GM04504 (cell line): Measurements from ENCODE around the gene LTBP2.

Experiments
- DNase-seq: peaks from one replicate; pipeline ENCODE4 v3.0.0-alpha.2; 2012; ENCODE audit warnings: low read depth

The LTBP2 gene

DNA sequence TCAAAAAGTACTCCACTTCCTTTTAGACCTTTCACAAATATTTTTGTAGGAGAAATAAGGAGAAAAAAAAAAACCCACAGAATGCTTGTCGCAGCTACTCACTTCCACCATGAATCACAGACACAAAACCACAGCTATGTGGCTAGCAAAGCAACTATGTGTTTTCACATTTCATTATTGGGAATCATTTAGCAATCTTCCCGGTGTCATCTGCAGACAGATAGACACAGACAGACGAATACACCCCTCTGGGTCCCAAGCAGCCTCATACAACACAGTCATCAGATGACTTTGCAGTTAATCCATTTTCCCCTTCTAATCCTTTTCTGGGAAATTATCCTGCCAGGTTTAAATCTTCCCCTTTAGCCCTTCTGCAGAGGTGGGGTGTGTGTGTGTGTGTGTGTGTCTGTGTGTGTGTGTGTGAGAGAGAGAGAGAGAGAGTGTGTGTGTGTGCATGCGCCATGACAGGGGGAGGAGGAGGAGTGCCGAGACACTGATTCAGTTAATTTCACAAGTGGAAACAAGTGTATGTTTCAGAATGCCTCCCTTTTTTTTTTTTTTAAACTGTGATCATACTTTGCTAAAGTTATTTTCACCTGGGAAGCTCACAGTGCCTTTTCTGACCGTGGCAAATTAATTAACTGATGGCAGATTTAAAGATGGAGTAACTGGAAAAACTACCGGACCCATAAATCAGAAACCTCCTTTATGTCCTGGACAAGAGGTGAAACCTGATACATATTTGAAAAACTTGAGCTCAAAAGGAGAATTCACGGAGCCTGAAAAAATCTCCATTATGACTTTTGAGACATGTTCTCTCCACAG is 39.9 kb downstream of the LTBP2 start:
- peak; percentile 98 for DNase-seq

DNA sequence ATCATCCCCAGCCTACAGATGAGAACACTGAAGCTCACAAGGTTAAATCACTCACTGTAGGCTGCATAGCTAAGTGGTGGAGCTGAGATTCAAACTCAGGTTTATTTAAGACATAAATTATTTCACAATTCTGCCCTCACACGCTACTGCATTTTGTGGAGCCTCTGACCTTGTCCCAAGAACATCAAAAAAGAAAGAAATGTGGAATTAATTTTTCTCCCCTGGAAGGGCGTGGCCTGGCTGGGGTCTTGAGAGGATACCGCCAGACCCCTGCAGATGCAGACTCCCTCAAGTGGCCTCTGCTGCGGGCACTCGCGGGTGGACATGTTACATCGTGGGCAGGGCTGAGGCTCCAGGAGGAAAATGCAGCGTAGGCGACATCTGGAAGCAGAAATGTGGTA is 40.6 kb downstream of the LTBP2 start:
- DNase-seq = peak; percentile 44

DNA sequence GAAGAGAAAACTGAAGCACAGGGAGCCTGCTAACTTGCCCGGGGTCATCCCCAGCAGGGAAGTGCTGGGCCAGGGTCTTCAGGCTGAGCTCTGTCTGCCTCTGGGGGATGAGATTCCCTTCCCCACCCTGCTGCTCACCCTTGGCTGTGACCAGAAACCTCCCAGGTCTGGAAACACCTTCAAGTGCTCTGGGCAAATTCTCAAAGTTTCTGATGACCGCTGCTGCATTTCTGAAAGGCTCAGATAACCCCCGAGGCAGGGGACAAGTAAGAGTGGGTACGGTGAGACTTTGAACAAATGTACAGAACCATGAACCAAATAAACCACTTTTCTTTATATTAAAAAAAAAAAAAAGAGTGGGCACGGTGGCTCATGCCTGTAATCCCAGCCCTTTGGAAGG is 41.3 kb downstream of the LTBP2 start:
- no peak for DNase-seq

- peak; percentile 42 for DNase-seq
These were observed 42.0 kb downstream of the LTBP2 start for GRCh38 chr14:74569806-74570591.

- DNase-seq = no peak
These were observed 42.6 kb downstream of the LTBP2 start for GRCh38 chr14:74569387-74569786.

DNA sequence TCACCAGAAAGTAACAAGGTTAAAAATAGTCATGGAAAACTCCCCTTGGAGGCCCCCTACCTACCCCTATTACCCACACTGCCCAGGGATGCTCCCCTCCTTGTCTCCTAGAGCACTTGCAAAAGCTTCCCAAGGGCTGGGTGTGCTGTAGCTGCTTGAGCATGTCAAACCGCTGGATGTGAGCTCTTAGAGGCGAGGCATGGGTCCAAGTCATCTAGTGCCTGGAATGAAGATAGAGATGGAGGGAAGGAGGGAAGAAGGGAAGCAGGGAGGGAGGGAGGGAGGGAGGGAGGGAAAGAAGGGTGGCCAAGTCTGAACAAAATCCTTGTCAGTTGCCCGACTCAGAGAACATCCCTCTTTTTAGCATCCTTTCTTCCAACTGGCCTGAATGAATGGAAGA is 43.1 kb downstream of the LTBP2 start:
- no peak for DNase-seq

- no peak for DNase-seq
These were observed 43.7 kb downstream of the LTBP2 start for GRCh38 chr14:74568380-74568649.

DNA sequence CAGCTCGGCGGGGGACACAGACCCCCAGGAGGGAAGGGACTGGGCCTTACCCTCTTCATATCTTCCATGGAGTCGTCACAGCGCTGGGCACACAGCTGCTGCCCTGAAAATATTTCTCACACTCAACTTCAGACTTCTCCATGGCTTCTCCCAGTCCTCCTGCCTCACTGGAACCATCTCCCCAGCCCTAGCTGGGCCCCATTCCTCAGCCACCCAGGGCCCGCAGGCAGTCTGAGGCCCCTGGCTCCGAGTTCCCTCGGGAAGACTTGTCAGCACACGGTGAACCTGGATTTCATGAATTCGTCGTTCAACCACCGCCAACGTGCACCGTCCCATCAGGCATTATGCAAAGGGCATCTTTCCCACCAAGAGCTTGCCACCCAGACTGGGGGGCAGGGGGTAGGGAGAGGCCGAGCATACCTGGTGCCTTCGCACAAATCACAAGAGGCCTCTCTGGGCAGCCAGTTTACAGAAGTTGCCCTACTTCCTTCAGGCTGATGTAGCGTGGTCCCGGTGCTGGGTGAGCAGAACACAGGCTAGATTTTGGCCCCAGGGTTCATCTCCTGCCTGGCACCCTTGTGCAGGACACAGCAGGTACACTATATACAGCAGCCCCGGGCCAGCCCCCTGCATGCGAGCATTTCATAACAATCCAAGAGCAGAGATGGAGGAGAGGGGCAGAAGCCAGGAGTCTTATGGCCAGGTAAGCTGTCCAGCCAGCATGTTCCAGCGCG is 44.2 kb downstream of the LTBP2 start:
- DNase-seq = no peak

- no peak for DNase-seq
These were observed 44.8 kb downstream of the LTBP2 start for GRCh38 chr14:74567219-74567618.

DNA sequence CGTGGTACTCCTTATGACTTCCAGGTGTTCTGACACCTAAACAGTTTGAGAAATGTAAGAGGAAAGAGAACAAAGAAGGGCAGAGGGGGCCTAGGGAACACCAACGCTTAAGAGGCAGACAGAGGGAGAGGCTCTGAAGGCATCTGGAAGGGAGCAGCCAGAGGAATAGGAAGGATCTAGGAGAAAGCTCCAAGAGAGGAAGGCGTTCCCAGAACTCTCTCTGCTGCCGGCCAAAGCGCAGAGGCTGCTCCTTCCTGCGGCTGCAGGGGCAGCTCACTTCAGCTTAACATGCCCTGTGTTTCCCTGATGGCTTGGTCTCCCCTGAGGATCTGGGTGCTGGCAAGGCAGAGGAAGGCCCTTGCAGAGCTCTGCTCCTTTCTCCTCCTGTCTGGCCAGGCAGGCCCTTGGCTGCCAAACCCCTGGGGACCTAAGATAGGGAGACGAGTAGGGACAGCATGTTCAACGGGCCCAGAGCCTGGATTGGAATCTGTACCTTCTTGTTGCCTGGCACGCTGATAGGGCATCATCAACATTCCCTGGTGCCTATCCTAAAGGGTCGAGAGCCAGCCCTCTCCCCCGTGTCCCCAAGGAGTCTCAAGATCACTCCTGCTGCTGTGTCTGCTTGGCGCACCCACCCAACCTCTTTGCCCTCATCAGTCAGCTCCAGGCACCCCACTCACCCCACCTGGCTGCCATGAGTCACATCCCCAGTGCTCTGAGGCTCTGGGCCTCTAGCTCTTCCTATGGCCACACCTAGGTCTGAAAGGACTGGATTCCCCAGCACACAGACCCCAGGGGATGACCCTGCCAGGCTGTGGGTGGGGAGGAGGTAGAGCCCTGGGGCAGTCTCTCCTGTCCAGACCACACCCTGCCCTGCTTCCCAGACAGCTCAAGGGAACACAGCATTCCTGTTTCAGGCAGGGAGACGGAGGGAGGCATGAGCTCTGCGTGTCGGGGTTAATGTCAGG is 45.6 kb downstream of the LTBP2 start:
- DNase-seq = no peak

DNA sequence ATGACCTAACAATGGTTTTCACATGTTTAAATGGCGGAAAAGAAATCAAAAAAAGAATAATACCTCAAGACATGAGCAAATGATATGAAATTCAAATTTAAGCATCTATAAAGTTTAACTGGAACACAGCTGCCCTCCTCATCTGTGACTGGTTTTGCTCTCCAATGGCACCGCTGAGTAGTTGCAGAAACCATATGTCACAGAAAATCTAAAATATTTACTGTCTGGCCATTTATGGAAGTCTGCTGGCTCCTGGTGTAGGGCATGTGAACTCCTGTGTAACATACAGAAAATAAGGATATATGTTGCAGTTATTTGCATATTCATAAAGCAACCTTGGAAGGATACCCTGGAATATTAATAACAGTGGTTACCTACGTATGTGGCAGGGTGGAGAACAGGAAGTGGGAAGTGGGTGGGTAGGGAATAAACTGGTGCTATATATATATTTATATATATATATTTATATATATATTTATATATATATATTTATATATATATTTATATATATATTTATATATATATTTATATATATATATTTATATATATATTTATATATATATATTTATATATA is 48.4 kb downstream of the LTBP2 start:
- no peak for DNase-seq

- no peak for DNase-seq
These were observed 48.8 kb downstream of the LTBP2 start for GRCh38 chr14:74563233-74563585.

GRCh38 chr14:74562515-74563232 is 49.4 kb downstream of the LTBP2 start:
- DNase-seq = no peak

DNA sequence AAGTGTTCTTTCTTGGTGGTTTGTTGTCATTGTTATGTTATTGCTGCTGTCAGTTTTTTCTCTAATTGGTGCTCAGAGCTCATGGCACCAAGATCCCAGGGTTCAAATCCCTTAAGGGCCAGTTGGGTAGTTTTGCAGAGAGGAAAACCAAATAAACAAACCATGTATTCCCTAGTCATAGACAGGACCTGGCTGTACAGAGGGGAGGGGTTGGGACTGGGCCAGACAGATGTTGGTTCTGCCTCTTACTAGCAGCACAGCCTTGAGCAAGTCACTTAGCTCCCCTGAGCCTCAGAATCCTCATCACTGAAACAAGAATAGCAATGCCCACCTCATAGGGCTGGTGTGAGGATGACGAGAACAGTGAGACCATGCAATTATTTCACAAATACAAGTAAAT is 53.4 kb downstream of the LTBP2 start:
- DNase-seq = no peak

GRCh38 chr14:74557691-74558090 is 54.3 kb downstream of the LTBP2 start:
- no peak for DNase-seq

DNA sequence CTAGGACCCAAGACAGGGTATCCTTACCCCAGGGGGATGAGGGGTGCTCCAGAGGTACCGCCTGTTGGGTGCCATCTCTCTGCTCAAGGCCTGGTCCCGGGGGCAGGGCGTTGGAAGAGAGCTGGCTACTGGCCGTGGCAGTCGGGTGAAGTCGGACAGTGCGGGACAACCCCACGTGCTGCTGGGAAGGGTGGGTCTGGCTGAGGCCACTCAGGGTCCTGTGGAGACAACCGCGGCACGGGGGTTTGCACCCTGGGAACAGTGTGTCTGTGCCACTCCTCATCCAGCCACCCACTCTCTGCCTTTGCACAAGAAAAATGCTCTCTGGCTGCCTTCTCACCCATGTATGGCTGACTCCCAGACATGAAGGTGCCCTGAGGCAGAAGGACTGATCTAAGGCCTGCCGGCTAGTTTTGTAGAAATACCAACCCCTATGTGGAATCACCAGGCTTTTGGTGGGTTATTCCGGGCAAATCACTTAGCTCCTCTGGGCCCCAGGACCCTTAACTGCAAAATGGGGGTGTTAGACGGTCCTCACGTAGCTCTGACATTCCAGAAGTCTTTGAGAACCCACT is 56.5 kb downstream of the LTBP2 start:
- no peak for DNase-seq

- no peak for DNase-seq
These were observed 57.2 kb downstream of the LTBP2 start for GRCh38 chr14:74554742-74555362.

- DNase-seq = peak; percentile 82
These were observed 59.4 kb downstream of the LTBP2 start for GRCh38 chr14:74552623-74553022.

GRCh38 chr14:74551431-74552371 is 60.3 kb downstream of the LTBP2 start:
- DNase-seq = no peak
